Measurements from ENCODE around the gene GBX1.

DNA sequence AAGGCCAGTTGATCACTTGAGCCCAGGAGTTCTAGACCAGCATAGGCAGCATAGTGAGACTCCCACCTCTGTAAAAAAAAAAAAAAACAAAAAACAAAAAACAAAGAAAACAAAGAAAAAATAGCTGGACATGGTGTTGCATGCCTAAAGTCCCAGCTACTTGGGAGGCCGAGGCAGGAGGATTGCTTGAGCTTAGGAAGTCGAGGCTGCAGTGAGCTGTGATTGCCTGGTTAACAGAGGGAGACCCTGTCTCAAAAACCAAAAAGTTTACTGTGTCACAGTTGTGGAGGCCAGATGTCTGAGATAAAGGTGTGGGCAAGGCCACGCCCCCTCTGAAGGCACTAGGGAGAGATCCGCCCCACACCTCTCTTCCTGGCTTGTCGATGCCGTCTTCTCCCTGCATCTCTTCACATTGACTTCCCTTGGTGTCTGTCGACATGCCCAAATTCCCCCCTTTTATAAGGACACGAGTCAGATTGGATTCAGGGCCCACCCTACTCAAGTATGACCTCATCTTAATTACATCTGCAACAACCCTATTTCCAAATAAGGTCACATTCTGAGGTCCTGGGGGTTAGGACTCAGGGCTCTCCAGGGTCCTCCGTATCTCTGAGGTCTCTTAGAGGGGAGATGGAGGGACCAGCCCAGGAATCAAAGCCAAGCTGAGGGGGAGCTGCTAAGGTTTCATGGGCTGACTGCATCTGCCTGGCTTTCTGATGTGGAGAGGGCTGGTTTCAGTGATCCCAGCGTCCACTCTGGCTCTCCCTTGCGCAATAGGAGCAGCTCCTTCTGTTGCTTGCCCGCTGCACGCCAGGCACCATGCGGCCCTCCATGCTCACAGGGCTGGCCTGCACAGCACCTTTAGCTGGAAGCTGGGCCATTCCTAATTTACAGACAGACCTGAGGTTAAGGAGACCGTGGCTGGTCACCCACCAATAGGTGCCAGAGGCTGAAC lies 58.1 kb downstream of the GBX1 start:
- TF ChIP-seq POLR2AphosphoS5 (IDR thresholded peaks at IDR 0.05) (no peak), EZH2 (IDR thresholded peaks at IDR 0.05; ENCODE audit: borderline replicate concordance, insufficient read depth, low read length, poor library complexity, severe bottlenecking) (no peak), EP300 (conservative IDR thresholded peaks at IDR 0.05; ENCODE audit: poor library complexity, severe bottlenecking) (no peak), SMC3 (conservative IDR thresholded peaks at IDR 0.05; ENCODE audit: poor library complexity) (no peak)
- TF ChIP-seq, protein P1, sequence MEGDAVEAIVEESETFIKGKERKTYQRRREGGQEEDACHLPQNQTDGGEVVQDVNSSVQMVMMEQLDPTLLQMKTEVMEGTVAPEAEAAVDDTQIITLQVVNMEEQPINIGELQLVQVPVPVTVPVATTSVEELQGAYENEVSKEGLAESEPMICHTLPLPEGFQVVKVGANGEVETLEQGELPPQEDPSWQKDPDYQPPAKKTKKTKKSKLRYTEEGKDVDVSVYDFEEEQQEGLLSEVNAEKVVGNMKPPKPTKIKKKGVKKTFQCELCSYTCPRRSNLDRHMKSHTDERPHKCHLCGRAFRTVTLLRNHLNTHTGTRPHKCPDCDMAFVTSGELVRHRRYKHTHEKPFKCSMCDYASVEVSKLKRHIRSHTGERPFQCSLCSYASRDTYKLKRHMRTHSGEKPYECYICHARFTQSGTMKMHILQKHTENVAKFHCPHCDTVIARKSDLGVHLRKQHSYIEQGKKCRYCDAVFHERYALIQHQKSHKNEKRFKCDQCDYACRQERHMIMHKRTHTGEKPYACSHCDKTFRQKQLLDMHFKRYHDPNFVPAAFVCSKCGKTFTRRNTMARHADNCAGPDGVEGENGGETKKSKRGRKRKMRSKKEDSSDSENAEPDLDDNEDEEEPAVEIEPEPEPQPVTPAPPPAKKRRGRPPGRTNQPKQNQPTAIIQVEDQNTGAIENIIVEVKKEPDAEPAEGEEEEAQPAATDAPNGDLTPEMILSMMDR (IDR thresholded peaks at IDR 0.05; ENCODE audit: poor library complexity, severe bottlenecking) = no peak
- TF ChIP-seq, protein P2, sequence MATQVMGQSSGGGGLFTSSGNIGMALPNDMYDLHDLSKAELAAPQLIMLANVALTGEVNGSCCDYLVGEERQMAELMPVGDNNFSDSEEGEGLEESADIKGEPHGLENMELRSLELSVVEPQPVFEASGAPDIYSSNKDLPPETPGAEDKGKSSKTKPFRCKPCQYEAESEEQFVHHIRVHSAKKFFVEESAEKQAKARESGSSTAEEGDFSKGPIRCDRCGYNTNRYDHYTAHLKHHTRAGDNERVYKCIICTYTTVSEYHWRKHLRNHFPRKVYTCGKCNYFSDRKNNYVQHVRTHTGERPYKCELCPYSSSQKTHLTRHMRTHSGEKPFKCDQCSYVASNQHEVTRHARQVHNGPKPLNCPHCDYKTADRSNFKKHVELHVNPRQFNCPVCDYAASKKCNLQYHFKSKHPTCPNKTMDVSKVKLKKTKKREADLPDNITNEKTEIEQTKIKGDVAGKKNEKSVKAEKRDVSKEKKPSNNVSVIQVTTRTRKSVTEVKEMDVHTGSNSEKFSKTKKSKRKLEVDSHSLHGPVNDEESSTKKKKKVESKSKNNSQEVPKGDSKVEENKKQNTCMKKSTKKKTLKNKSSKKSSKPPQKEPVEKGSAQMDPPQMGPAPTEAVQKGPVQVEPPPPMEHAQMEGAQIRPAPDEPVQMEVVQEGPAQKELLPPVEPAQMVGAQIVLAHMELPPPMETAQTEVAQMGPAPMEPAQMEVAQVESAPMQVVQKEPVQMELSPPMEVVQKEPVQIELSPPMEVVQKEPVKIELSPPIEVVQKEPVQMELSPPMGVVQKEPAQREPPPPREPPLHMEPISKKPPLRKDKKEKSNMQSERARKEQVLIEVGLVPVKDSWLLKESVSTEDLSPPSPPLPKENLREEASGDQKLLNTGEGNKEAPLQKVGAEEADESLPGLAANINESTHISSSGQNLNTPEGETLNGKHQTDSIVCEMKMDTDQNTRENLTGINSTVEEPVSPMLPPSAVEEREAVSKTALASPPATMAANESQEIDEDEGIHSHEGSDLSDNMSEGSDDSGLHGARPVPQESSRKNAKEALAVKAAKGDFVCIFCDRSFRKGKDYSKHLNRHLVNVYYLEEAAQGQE (IDR thresholded peaks at IDR 0.05; ENCODE audit: borderline replicate concordance) = no peak

All from neural cell (in vitro differentiated cells).